B cell (primary cell): ENCODE results near the gene ZFAND2A. TPM values are rescaled to one million over a fixed set of nuclear protein-coding genes. Genes with fewer than 3 reads are reported as not detected.
"Not testable (repeated sequence)": the region's sequence is repeated elsewhere in the genome, so short reads cannot be mapped to it uniquely, and the experiment has no call there.

ENCODE experiments used
- ATAC-seq: fragments of 200-7000 bp; cut with Tn5 transposase; one replicate; pipeline ENCODE4 v1.10.0; 2021; ENCODE audit warnings: low read depth, mild to moderate bottlenecking, moderate number of reproducible peaks, moderate library complexity
- CTCF ChIA-PET: fragments of 350-600 bp; sonication (Branson Sonifier 250); formaldehyde crosslinking; loops from one replicate; lab custom pipeline; 2021; ENCODE audit warnings: antibody characterized with exemption, inconsistent platforms; lab: Charles Lee
- POLR2A ChIA-PET: fragments of 350-600 bp; sonication (Branson Sonifier 250); formaldehyde crosslinking; loops from one replicate; lab custom pipeline; 2021; ENCODE audit warnings: antibody characterized with exemption; lab: Charles Lee
- DNase-seq: peaks from one replicate; pipeline ENCODE4 v3.0.0; 2013
- H2AFZ ChIP-seq: 2 replicates; pipeline ENCODE4 v1.6.1; 2012; ENCODE audit warnings: mild to moderate bottlenecking, low read depth, low read length; ENCODE audit not compliant: insufficient read depth, poor library complexity, severe bottlenecking
- H3K27ac ChIP-seq, 2 donors: 1 replicate in 1 of 2; 2 replicates in 1 of 2; pipeline ENCODE4 v1.5.1; 2012 to 2013; ENCODE audit warnings: low read length in 2 of 2, mild to moderate bottlenecking in 2 of 2, moderate library complexity in 1 of 2
- H3K27me3 ChIP-seq, 4 experiments: fragments of 200-600 bp in 1 of 4; sonication (generic) in 1 of 4; replicated peaks in 1 of 4; 1 replicate in 2 of 4; 2 replicates in 2 of 4; pipeline versions ENCODE4 v1.6.1 to v1.7.0; 2013 to 2016; ENCODE audit warnings: low read length in 3 of 4, mild to moderate bottlenecking in 2 of 4, mixed read lengths in 1 of 4, moderate library complexity in 1 of 4; ENCODE audit not compliant: insufficient read depth in 4 of 4, control insufficient read depth in 3 of 4; ENCODE audit errors: control extremely low read depth in 1 of 4
- H3K36me3 ChIP-seq, 2 experiments: replicated peaks in 1 of 2; 1 replicate in 1 of 2; 2 replicates in 1 of 2; pipeline versions ENCODE4 v1.6.1 to v1.7.1; 2013; ENCODE audit warnings: low read length in 1 of 2; ENCODE audit not compliant: insufficient read depth in 2 of 2, control insufficient read depth in 1 of 2; ENCODE audit errors: control extremely low read depth in 1 of 2, extremely low read depth in 1 of 2
- H3K4me1 ChIP-seq, 2 donors: fragments of 200-600 bp in 1 of 2; sonication (generic) in 1 of 2; 1 replicate in 1 of 2; 2 replicates in 1 of 2; pipeline versions ENCODE4 v1.5.1 to v1.6.1; 2013 to 2017; ENCODE audit warnings: low read length in 2 of 2; ENCODE audit not compliant: control insufficient read depth in 2 of 2, insufficient read depth in 2 of 2
- H3K4me2 ChIP-seq: replicated peaks from 2 replicates; pipeline ENCODE3; 2012; ENCODE audit warnings: mild to moderate bottlenecking, low read depth, low read length; ENCODE audit not compliant: poor library complexity, severe bottlenecking
- H3K4me3 ChIP-seq, 5 experiments: fragments of 200-600 bp in 1 of 5; sonication (generic) in 1 of 5; 1 replicate in 3 of 5; 2 replicates in 2 of 5; pipeline versions ENCODE4 v1.5.1 to v1.7.0; 2011 to 2016; ENCODE audit warnings: low read length in 4 of 5, mild to moderate bottlenecking in 4 of 5, low read depth in 2 of 5, control low read depth in 1 of 5, moderate library complexity in 1 of 5; ENCODE audit not compliant: insufficient read depth in 1 of 5; ENCODE audit errors: control extremely low read depth in 1 of 5, extremely low read depth in 1 of 5
- H3K79me2 ChIP-seq: fragments of 200-600 bp; sonication (generic); one replicate; pipeline ENCODE4 v1.6.0; 2016; ENCODE audit warnings: low read length; ENCODE audit not compliant: control insufficient read depth, insufficient read depth
- H3K9ac ChIP-seq: fragments of 200-600 bp; sonication (generic); 2 replicates; pipeline ENCODE4 v1.6.1; 2017; ENCODE audit warnings: mild to moderate bottlenecking, low read length, moderate library complexity
- H3K9me3 ChIP-seq, 3 donors: one replicate each; pipeline versions ENCODE4 v1.6.1 to v1.7.1; 2013; ENCODE audit warnings: low read length in 2 of 3; ENCODE audit not compliant: control insufficient read depth in 2 of 3, insufficient read depth in 1 of 3; ENCODE audit errors: control extremely low read depth in 1 of 3
- H4K20me1 ChIP-seq: 2 replicates; pipeline ENCODE4 v1.6.0; 2012; ENCODE audit warnings: mild to moderate bottlenecking, low read length; ENCODE audit not compliant: insufficient read depth, control insufficient read depth, poor library complexity, severe bottlenecking
- H3K27ac Mint-ChIP-seq: one replicate; pipeline ENCODE4 v1.8.0; 2021; ENCODE audit warnings: mixed read lengths
- H3K27me3 Mint-ChIP-seq: one replicate; pipeline ENCODE4 v1.8.0; 2021; ENCODE audit warnings: mixed read lengths
- H3K4me1 Mint-ChIP-seq: one replicate; pipeline ENCODE4 v1.8.0; 2021; ENCODE audit warnings: mixed read lengths
- H3K4me3 Mint-ChIP-seq: one replicate; pipeline ENCODE4 v1.8.0; 2021; ENCODE audit warnings: mixed read lengths
- H3K9me3 Mint-ChIP-seq: one replicate; pipeline ENCODE4 v1.8.0; 2022; ENCODE audit warnings: mixed read lengths; ENCODE audit not compliant: insufficient read depth
- CTCF ChIP-seq: fragments of 200-600 bp; IDR thresholded peaks from one replicate; pipeline ENCODE4 v1.8.0; 2022; ENCODE audit warnings: antibody characterized with exemption, mild to moderate bottlenecking
- EZH2 ChIP-seq: IDR thresholded peaks from 2 replicates; pipeline ENCODE4 v1.6.1; 2012; ENCODE audit warnings: borderline replicate concordance, low read depth, mild to moderate bottlenecking, moderate library complexity, low read length; ENCODE audit not compliant: insufficient read depth, poor library complexity, severe bottlenecking
- WGBS: methylation state at CpG from one replicate; pipeline ENCODE4 v1.1.5; 2013; ENCODE audit warnings: missing lambda C conversion rate; ENCODE audit not compliant: insufficient coverage; 5-methylcytosine and 5-hydroxymethylcytosine counted together
- intact Hi-C: fragments of 100-400 bp; cut with micrococcal nuclease; formaldehyde crosslinking; loops from one replicate; pipeline ENCODE4 v1.10.0; 2022
- polyA plus RNA-seq: library from polyadenylated mRNA; depleted of rRNA; stranded (reverse); fragments of >200 nt; gene quantifications from 2 replicates; pipeline ENCODE4 v1.2.3, GENCODE V29; 2012
- total RNA-seq, 2 donors: library from RNA; stranded (reverse); fragments of 120-200 nt in 1 of 2; gene quantifications; 1 replicate in 1 of 2; 2 replicates in 1 of 2; pipeline versions ENCODE4 v1.2.3 to v1.2.4, GENCODE V29; 2013 to 2022

ZFAND2A gene
- total and polyA plus RNA-seq, 2 donors (not counting 1 experiment from before 2014, with no cell fraction given): 26.7 to 113 TPM

- CTCF ChIA-PET: no interaction called here
- Histone ChIP-seq H3K27me3 (peaks cover 0 to 16% (median 2%) of the 10 kb centered on the region in 4 experiments), H3K9ac (no peak overlapping the region), H3K4me3 (no peak overlapping the region), H3K36me3 (no peaks in the 10 kb centered on the region), H3K79me2 (no peaks in the 10 kb centered on the region), H3K4me2 (no peak overlapping the region), H2AFZ (no peak overlapping the region), H3K9me3 (no peaks in the 10 kb centered on the region), H3K4me1 (no peaks in the 10 kb centered on the region), H4K20me1 (no peaks in the 10 kb centered on the region), H3K27ac (no peak overlapping the region)
- Mint-ChIP-seq H3K27ac (no peak overlapping the region), H3K9me3 (no peaks in the 10 kb centered on the region), H3K27me3 (peaks cover 10% of the 10 kb centered on the region), H3K4me3 (no peak overlapping the region), H3K4me1 (no peaks in the 10 kb centered on the region)
- no peak for TF ChIP-seq EZH2
- no peak for TF ChIP-seq CTCF
- intact Hi-C loops: no loop called here
- DNase-seq (no peak), ATAC-seq (no peak)
- WGBS: 69% methylated on average over 13 of the region's 15 CpGs
- POLR2A ChIA-PET: no interaction called here
Observed at GRCh38 chr7:1197997-1198625, 38.1 kb upstream of the ZFAND2A start.

GRCh38 chr7:1196950-1197349 is 37.0 kb upstream of the ZFAND2A start:
- TF ChIP-seq EZH2 (no peak), CTCF (no peak)
- ChIA-PET CTCF (no interaction called here), POLR2A (no interaction called here)
- Histone ChIP-seq H3K4me3 (no peak overlapping the region), H2AFZ (no peak overlapping the region), H3K27me3 (peaks cover 0 to 26% (median 3%) of the 10 kb centered on the region in 4 experiments), H3K36me3 (no peaks in the 10 kb centered on the region), H3K27ac (no peak overlapping the region), H3K4me2 (no peak overlapping the region), H4K20me1 (no peaks in the 10 kb centered on the region), H3K9me3 (no peaks in the 10 kb centered on the region), H3K4me1 (no peaks in the 10 kb centered on the region), H3K9ac (no peak overlapping the region), H3K79me2 (no peaks in the 10 kb centered on the region)
- no peak overlapping the region for H3K27ac Mint-ChIP-seq
- no peak overlapping the region for H3K4me3 Mint-ChIP-seq
- DNase-seq: no peak
- peaks cover 14% of the 10 kb centered on the region for H3K27me3 Mint-ChIP-seq
- ATAC-seq: no peak
- WGBS: 89% methylated on average over 6 of the region's 6 CpGs
- H3K9me3 Mint-ChIP-seq: no peaks in the 10 kb centered on the region
- intact Hi-C loops: no loop called here
- H3K4me1 Mint-ChIP-seq: no peaks in the 10 kb centered on the region

GRCh38 chr7:1196441-1196840 is 36.4 kb upstream of the ZFAND2A start:
- H3K4me1 Mint-ChIP-seq, H3K4me3 ChIP-seq, H3K4me1 ChIP-seq, H3K27ac Mint-ChIP-seq, H3K9me3 Mint-ChIP-seq, H3K79me2 ChIP-seq, H3K9ac ChIP-seq, H4K20me1 ChIP-seq, DNase-seq, POLR2A ChIA-PET, H3K36me3 ChIP-seq, ATAC-seq, CTCF ChIA-PET, H3K4me2 ChIP-seq, H2AFZ ChIP-seq, intact Hi-C loops, H3K27ac ChIP-seq, H3K9me3 ChIP-seq, H3K4me3 Mint-ChIP-seq: not testable (repeated sequence)
- H3K27me3 Mint-ChIP-seq: peaks cover 18% of the 10 kb centered on the region
- WGBS: no CpG with 5 or more reads among the region's 4 CpGs
- peaks cover 0 to 26% (median 3%) of the 10 kb centered on the region in 4 experiments for H3K27me3 ChIP-seq
